Lung microvascular endothelial cell (primary cell): ENCODE measurements around the gene CCDC12. TPM values are rescaled to one million over a fixed set of nuclear protein-coding genes. Genes with fewer than 3 reads are reported as not detected.

Experiments used
- DNase-seq, 2 donors: peaks; one replicate each; pipeline versions ENCODE4 v3.0.0 to v3.0.0-alpha.2; 2010; ENCODE audit warnings: low read depth in 2 of 2
- total RNA-seq: library from RNA; depleted of rRNA; stranded (reverse); fragments of >200 nt; gene quantifications from 2 replicates; pipeline ENCODE4 v1.2.1, GENCODE V29; 2014

Gene CCDC12
- total RNA-seq, 1 donor from 2014 or later, result 31.2 TPM

DNA sequence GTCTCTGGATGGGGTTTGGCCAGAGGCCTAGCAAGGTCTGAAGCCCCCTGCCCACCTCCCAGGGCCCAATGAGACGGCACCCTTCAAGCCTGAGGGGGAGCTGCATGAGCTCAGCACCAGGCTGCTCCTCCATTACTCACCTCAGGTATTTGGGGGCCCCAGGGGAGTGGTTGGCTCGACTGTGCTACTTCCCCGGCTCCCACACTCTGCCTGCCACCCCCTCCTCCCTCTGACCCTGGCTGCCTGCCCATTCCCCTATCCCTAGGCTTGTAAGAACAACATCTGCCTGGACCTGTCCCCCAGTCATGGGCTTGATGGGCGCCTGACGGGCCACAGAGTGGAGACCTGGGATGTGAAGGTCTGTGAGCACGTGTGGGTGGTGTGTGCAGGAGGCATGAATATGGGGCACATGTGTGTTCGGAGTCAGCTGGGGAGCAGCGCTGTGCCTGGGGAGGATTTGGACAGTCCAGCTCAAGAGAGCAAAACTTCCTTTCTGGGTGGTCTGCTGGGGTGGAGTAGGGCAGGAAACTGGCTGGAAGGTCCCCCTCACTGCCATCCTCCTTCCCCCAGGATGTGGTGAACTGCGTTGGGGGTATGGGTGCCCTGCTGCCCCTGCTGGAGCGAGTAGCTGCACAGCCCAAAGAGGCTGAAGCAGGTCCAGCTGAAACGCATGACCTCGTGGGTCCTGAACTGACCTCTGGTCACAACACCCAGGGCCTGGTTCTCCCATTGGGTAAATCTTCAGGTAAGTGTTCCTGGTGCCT, 20.3 kb upstream of the CCDC12 start:
- DNase-seq, result no peak

DNA sequence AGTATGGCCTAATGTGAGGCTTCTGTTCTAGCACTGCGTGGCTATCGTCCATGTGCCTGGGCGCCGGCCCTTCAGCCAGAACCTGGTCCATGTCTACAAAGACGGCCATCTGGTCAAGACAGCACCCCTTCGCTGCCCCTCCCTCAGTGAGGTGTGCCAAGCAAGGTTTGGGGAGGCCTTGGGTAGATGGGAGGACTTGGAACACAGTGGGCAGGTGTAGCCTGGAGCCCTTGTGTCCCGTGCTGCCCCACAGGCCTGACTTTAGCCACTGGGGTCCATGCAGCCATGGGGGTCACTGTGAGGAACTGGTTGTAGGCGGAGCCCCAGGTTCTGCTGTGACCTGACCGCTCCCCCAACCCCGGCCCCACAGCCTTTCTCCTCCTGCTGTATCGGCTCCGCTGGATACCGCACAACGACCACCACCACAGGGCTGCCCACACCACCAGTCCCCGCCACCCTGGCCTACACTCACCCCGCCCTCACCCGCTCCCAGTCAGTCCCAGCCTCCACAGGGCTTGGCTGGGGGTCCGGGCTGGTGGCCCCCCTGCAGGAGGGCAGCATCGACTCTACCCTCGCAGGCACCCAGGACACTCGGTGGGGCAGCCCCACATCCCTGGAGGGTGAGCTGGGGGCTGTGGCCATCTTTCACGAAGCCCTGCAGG, 19.5 kb upstream of the CCDC12 start:
- no peak for DNase-seq

DNA sequence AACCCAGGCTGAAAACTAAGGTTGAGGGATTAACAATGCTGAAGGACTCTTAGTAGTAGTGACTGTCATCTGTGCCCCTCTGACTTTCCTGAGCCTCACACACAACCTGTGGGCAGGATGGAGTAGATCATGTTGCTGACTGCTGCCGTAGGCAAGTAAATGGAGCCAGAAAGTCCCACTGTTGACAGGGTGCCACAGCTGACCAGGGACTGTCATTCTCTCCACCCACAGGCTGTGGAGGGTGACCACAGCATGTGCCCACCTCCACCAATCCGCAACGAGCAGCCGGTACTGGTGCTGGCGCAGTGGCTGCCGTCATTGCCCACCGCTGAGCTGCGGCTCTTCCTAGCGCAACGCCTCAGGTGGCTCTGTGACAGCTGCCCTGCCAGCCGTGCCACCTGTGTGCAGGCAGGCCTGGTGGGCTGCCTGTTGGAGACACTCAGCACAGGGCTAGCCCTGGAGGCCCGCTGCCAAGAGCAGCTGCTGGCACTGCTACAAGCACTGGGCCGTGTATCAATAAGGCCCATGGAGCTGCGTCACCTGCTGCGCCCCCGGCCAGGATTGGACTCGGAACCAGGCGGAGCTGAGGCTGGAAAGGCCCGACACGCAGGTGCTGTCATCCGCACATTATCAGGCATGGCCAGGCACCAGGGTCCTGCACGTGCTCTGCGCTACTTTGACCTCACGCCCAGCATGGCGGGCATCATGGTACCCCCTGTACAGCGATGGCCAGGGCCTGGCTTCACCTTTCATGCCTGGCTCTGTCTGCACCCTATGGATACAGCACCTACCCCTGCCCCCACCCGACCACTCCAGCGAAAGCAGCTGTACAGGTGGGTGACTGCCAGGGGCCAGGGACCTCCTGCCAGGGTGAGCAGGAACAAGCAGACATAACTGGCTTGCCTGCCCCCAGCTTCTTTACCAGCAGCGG, 18.5 kb upstream of the CCDC12 start:
- no peak for DNase-seq

DNA sequence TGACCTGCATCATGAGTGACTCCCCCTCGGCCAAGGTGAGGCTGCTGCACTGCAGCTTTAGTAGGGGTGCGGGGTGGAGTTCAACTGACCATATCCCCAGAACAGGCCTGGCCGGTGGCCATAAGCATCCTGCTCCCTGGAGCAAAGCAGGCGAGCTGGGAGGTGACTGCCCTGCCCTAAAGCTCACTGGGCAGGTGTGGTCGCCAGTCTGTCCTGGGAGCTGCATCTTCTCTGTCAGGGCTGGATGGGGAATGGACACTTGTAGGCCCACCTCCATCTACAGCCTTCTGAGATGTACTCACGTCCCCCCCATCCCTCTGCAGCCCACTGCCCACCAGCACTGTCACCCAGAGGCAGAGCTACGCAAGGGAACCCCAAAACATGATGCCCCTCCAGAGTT, 17.4 kb upstream of the CCDC12 start:
- no peak for DNase-seq

DNA sequence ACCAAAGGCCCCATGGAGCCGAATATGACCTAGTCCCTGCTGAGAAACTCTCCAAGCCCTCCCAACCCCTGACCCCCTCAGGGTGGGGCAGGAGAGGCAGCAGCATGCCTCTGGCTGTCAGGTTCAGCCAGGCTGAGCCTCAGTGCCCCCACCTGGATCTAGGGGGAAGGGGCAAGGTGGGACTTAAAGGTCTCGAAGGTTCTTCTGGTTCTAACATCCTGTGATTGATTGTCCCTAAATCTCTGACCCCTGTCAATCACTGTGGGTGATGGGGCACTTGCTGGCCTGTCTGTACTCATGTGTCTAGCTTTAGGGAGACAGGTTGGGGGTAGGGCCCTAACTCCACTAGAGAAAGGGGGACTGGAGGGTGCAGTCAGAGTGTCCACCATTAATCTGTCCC, 16.7 kb upstream of the CCDC12 start:
- DNase-seq, result no peak

DNA sequence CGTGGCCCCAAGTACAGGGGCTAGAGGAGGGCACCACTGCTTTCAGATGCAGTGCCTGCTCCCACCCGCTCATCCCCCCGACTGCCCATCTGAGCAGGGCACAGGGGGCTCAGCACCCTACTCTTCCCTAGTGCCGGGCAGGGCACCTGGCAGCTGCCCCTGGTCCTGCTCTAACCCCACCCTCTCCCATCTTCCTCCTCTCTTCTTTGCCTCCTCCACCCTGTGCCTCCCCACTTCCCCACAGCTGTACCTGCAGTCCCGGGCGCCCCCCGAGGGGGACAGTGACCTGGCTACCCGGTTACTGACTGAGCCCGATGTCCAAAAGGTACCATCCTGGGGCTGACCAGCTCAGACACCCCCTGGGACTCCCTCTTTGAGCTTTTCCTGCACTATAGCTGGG, 15.7 kb upstream of the CCDC12 start:
- no peak for DNase-seq

DNA sequence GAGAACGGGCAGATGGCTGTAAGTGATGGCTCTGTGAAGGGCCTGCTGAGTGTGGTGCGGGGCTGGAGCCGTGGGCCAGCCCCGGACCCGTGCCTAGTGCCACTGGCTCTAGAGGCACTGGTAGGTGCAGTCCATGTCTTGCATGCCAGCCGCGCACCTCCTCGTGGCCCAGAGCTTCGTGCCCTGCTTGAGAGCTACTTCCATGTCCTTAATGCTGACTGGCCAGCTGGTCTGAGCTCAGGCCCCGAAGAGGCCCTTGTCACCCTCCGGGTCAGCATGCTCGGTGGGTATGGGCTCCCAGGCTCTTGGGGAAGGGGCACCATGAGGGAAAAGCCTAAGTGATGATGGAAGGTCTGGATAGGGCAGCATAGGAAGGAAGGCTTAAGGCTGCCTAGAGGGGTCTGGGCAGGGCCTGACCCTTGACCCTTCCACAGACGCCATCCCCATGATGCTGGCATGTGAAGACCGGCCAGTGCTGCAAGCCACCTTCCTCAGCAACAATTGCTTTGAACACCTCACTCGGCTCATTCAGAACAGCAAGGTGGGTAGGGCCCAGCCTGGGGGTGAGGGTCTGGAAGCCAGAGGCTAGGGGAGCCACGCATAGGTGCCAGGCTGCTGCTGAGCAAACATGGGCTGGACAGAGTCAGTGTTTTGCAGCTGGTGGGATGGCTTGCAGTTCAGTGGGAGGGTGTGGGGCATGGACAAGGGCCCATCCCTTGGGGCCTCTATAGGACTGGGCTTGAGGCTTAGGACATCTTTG, 15.0 kb upstream of the CCDC12 start:
- no peak for DNase-seq

DNA sequence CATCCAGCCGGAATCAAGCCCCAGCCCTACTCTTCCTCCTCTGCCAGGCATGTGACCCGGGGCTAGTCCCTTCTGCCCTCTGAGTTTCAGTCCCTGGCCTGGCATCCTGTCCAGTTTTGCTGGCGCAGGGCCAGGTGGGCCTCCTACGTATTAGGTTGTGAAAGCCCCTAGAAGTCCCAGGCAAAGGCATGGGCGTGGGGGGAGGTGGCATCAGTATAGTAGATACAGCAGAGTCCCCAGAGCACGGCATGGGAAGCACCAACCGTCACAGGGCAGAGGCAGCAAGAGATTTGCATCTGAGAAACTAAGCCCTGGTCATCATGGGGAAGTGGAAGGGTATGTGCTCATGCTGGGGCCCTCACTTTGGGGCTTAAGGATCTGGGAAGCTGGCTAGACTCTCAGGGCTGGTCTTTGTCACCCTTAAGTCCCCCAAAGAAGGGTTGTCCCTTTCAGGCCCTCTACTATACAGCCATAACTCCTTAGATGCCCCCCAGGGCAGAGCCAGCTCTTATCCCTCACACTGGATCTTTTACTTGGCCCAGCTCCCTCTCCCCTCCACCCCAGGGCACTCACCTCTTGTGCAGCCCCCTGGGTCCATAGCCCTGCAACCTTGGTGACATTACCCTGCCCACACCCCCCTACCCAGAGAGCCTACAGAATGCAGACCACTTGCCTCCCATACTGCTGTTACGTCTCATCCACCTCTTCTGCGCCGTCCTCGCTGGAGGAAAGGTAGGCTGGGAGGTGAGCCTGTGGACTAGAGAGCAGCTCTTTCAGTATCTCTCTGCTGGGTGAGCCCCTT, 14.2 kb upstream of the CCDC12 start:
- DNase-seq, result peak in 1 of 2 donors; percentile 36

DNA sequence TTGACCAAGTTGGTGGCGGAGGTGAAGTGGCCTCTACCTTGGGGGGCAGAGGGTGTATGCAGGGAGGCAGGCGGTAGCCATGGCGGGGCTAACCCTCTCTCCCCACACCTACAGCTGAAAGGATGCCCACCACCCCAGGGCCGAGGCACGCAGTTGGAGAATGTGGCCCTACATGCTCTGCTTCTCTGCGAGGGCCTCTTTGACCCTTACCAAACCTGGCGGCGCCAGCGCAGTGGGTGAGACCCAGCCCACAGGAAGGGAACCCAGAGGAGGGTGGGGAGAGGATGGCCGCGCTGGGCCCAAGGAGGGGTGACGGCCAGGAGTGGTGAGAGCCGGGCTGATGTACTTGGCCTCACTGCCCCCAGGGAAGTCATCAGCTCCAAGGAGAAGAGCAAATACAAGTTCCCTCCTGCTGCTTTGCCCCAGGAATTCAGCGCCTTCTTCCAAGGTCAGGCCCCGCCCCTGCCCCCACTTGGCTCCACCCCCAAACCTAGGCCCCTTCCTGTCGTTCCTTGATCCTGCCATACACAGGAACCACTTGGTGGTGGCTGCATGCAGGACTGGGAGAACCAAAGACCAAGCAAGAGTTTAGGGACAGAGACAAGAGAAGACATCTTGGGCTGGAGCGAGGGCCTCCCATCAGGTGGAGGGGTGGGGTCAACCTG, 12.7 kb upstream of the CCDC12 start:
- DNase-seq, result no peak

DNA sequence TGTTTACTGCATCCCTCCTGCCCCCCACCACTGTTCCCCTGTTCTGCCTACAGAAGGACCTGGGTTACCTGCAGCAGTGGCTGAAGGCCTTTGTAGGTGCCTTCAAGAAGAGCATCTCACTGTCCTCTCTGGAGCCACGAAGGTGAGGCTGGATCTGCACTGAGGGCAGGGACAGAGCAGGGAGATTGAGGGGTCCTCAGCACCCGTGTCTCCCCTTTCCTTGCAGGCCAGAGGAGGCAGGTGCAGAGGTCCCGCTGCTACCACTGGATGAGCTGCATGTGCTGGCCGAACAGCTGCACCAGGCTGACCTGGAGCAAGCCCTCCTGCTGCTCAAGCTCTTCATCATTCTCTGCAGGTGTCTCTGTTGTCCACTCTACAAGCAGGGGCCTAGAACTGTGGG, 12.1 kb upstream of the CCDC12 start:
- DNase-seq, result no peak

DNA sequence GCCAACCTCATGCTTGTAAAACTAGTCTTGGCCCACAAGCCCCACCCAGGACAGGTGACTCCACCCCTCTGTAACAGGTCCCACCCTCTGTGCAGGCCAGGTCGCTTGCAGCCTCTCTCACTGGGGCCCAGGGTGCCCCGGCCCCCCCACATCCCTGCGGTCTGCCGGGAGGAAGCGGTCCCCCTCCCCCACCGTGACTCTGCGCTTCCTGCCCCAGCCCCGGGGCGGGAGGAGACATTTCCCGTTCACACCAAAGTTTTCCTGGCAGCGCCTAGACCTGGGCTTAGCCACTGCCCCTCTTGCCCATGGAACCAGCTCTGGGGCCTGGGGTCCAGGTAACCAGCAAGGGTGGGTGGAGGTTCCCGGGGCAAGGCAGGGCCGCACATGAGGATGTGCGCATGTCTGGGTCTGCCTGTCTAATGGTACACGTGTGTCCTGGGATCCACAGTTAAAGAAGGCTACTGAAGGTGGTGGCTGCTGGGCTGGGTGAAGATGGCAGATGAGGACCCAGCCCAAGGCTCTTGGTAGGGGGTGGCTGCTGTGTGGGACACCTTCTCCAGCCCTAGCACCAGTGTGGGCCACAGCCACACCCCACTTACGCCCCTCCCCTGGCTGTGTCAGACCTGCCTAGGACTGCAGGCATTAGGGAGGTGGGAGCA, 11.3 kb upstream of the CCDC12 start:
- peak; percentile 69 to 76 for DNase-seq

DNA sequence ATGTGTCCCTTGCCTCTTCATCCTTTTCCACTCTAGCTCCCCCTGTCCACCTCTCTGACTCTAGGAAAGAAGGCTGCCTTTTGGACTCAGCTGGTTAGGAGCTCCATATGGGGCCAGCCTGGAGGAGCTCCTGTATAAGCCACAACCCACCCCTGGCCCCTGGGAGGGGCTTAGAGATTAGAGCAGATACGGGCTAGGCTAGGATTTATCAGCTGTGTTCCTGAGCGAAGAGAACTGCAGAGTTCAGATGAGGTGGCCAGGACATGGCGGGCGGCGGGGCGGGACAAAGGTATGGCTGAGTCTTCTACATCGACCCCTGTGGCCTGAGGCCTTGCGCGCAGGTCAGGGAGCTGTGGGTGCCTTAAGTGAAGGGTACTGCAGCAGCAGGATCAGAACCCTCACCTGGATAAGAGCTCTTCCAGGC, 10.8 kb upstream of the CCDC12 start:
- no peak for DNase-seq

DNA sequence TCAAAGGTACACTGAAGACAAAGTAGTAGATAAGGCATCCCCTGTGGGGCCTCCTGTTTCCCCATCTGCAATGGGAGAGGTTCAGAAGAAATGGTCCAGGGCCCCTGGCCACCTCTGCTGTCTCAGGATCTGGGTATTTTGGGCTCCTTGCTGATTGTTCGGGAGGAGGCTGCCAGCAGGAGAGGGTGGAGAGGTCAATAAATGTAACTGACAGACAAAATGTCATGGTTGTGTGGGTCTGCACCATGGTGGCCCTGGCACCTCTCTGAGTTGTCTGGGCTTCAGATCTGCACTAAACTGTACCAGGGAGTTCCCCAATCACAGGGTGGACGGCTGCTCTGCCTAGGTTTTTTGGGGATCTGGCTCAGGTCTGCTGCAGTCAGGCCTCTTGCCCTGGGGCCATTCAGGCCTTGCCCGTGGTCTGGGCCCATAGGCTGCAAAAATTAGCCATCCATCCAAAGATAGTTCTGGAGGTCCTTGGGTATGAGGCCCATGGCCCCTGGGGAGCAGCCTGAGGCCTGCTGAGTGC, 10.3 kb upstream of the CCDC12 start:
- no peak for DNase-seq

DNA sequence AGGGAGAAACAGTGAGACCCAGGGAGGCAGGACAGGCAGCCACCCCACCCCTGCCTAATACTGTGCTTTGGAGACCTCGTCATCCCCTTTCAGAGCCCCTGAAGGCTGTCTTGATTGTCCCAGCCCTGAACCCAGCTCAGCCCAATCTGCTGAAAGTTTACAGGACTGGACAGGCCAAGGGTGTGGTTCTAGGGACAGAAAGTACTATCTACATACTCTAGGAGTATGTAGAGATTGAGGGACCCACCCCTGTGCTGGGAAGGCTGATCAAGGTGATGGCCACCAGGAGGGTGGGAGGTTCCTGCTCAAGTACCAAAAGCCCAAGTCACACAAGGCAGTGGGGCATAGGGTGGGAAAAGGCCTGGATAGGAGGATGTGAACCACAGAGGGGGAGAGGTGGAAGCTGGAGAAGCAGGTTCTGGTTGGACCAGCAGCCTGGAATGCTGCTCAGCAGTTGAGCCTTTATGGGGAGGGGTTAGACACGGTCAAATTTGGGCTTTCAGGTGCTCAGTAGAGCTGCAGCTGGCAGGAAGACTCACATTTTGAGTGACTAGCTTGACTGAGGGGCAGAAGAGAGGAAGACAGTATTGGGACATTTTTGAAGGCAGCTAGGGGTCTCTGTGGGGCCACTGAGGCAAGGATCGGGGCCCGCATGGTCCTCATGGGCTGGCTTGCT, 9.6 kb upstream of the CCDC12 start:
- no peak for DNase-seq

DNA sequence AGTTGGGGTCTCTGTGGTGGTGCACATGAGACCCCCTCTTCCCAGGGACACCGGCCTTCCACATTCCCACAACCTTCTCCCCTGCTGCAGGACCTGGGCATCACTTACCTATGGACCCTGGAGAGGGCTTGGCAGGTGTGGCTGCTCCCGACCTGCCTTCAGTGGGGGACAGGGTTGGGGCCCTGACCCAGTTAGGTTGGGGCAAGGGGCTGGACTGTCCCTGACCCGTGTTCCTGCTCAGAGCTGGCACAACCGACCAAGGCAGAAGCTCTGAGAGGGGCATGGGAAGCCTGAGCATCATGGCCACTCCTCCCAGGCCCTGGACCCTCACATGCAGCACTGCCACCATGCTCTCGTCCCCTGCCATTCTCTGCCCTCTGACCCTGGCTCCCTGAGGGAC, 9.0 kb upstream of the CCDC12 start:
- no peak for DNase-seq

DNA sequence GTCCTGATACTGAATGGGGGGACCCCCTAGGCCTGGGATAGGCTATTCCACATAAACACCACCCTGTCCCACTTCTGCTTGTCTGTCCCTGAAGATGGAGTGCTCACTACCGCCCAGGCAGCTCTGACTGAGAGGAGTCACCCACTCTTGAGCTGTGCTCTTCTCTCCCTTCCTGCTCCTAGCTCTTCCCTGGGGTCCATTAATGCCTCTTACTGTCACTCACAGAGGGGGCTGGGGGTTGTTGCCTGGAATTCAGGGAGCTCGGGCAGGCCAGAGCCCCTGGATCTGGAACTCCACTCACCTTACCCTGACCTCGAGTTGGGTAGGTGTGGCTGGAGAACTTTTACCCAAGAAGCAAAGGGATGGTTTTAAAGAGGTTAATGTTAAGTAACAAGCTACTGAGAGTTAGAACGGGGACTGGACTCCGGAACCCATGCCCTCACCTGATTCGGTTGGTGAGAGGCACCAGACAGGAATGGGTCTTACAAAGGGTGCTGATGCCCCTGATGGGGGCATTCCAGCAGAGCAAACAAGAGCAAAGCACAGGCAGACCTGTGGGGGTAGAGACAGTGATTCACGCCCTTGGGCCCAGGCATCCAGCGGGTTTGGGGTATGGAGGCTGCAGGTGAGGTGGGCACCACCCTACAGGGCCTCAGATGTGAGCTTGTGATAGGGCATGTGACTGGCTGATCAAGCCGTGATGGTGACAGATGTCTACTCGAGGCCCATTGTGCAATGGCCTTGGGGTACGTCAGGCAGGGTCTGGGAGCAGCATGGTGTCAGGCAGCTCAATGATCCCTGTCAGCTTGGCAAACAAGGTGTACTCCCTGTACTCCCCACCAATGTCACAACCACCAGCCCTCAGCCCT, 8.3 kb upstream of the CCDC12 start:
- no peak for DNase-seq

DNA sequence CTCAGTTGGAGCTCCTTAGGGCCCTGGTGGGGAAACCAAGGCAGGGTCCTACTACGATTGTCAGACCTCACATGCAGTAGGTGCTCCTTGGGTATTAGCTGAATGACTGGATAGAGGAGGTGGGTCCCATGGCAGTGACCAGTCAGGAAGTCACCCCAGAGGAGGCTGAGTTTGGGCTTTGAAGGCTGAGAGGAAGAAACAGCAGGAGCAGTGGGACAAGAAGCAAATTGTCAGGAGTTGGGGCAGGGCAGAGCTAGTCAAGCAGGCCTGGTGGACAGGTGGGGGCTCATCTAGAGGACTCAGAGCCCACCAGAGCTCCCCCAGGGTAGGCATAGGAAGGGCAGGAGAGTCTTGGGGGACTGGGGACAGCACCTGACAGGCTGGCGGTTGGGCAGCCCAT, 6.0 kb upstream of the CCDC12 start:
- DNase-seq, result no peak
